Measurements from ENCODE around the gene IRF3. TPM values are rescaled to one million over a fixed set of nuclear protein-coding genes. Genes with fewer than 3 reads are reported as not detected.

The IRF3 gene
- total RNA-seq, 1 experiment from 2014 or later: 81.7 TPM

GRCh38 chr19:49687150-49687549 lies 21.5 kb upstream of the IRF3 start:
- no peak for DNase-seq (ENCODE audit: low spot score)
- Histone ChIP-seq H3K9me3 (ENCODE audit: low read depth, low read length, poor library complexity, severe bottlenecking) (no peaks in the 10 kb centered on the region), H3K4me3 (ENCODE audit: low read depth, low read length, poor library complexity, severe bottlenecking) (no peak overlapping the region), H3K4me1 (ENCODE audit: insufficient read depth, low read length, poor library complexity, severe bottlenecking) (peaks cover 44% of the 10 kb centered on the region), H3K36me3 (ENCODE audit: insufficient read depth, low read length, poor library complexity, severe bottlenecking) (peaks cover 45% of the 10 kb centered on the region), H3K27me3 (replicated peaks; ENCODE audit: insufficient read depth, low read depth, low read length, poor library complexity) (no peaks in the 10 kb centered on the region), H3K27ac (ENCODE audit: low read depth, low read length, poor library complexity, severe bottlenecking) (no peak overlapping the region)
- POLR2A ChIA-PET (ENCODE audit: low non-redundant PET): no interaction called here
- TF ChIP-seq, protein P1, sequence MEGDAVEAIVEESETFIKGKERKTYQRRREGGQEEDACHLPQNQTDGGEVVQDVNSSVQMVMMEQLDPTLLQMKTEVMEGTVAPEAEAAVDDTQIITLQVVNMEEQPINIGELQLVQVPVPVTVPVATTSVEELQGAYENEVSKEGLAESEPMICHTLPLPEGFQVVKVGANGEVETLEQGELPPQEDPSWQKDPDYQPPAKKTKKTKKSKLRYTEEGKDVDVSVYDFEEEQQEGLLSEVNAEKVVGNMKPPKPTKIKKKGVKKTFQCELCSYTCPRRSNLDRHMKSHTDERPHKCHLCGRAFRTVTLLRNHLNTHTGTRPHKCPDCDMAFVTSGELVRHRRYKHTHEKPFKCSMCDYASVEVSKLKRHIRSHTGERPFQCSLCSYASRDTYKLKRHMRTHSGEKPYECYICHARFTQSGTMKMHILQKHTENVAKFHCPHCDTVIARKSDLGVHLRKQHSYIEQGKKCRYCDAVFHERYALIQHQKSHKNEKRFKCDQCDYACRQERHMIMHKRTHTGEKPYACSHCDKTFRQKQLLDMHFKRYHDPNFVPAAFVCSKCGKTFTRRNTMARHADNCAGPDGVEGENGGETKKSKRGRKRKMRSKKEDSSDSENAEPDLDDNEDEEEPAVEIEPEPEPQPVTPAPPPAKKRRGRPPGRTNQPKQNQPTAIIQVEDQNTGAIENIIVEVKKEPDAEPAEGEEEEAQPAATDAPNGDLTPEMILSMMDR (conservative IDR thresholded peaks at IDR 0.05; ENCODE audit: low read depth, low read length): no peak
- no peak for TF ChIP-seq EZH2 (IDR thresholded peaks at IDR 0.05; ENCODE audit: borderline replicate concordance, low read depth, low read length, poor library complexity, severe bottlenecking)
- CTCF ChIA-PET: interaction anchor here (0.6 kb wide), 1 partner anchor 77 kb away, joined by 3 read pairs; no protein-coding TSS in a partner anchor
- BruUV-seq (replicated peaks): no TSS peak
- intact Hi-C loops (cut with micrococcal nuclease; ENCODE audit: unreplicated experiment): no loop called here

GRCh38 chr19:49686503-49687088 lies 20.9 kb upstream of the IRF3 start:
- intact Hi-C loops (cut with micrococcal nuclease; ENCODE audit: unreplicated experiment): no loop called here
- TF ChIP-seq, protein P1 (conservative IDR thresholded peaks at IDR 0.05; ENCODE audit: low read depth, low read length): no peak
- TF ChIP-seq EZH2 (IDR thresholded peaks at IDR 0.05; ENCODE audit: borderline replicate concordance, low read depth, low read length, poor library complexity, severe bottlenecking): no peak
- peaks cover 51% of the 10 kb centered on the region for H3K36me3 ChIP-seq (ENCODE audit: insufficient read depth, low read length, poor library complexity, severe bottlenecking)
- H3K4me3 ChIP-seq (ENCODE audit: low read depth, low read length, poor library complexity, severe bottlenecking): no peak overlapping the region
- CTCF ChIA-PET: interaction anchor here (0.6 kb wide), 1 partner anchor 77 kb away, joined by 3 read pairs; no protein-coding TSS in a partner anchor
- H3K4me1 ChIP-seq (ENCODE audit: insufficient read depth, low read length, poor library complexity, severe bottlenecking): peaks cover 42% of the 10 kb centered on the region
- BruUV-seq (replicated peaks): no TSS peak
- no peaks in the 10 kb centered on the region for H3K27me3 ChIP-seq (replicated peaks; ENCODE audit: insufficient read depth, low read depth, low read length, poor library complexity)
- no peak for DNase-seq (ENCODE audit: low spot score)
- H3K27ac ChIP-seq (ENCODE audit: low read depth, low read length, poor library complexity, severe bottlenecking): no peak overlapping the region
- no peaks in the 10 kb centered on the region for H3K9me3 ChIP-seq (ENCODE audit: low read depth, low read length, poor library complexity, severe bottlenecking)
- POLR2A ChIA-PET (ENCODE audit: low non-redundant PET): no interaction called here

DNA sequence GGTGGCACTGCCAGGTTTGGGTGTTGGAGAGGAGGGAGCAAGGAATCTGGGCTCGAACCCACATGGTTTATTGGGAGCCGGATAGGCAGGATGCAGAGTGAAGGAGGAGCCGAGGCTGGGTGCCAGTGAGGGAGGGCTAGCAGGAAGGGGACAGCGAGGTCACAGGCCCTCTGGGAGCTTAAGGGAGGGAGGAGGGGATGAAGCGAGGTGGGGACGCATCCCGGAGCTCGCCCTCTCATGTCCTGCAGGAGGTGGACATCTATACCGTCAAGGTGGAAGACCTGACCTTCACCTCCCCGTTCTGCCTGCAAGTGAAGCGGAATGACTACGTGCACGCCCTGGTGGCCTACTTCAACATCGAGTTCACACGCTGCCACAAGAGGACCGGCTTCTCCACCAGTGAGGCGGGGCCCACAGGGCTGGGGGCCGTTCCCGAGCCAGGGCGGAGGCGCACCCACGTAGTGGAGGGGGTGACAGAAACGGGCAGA lies 20.2 kb upstream of the IRF3 start:
- no peak for DNase-seq (ENCODE audit: low spot score)
- Histone ChIP-seq H3K4me1 (ENCODE audit: insufficient read depth, low read length, poor library complexity, severe bottlenecking) (peaks cover 40% of the 10 kb centered on the region), H3K36me3 (ENCODE audit: insufficient read depth, low read length, poor library complexity, severe bottlenecking) (peaks cover 57% of the 10 kb centered on the region), H3K9me3 (ENCODE audit: low read depth, low read length, poor library complexity, severe bottlenecking) (no peaks in the 10 kb centered on the region), H3K27ac (ENCODE audit: low read depth, low read length, poor library complexity, severe bottlenecking) (no peak overlapping the region), H3K4me3 (ENCODE audit: low read depth, low read length, poor library complexity, severe bottlenecking) (no peak overlapping the region), H3K27me3 (replicated peaks; ENCODE audit: insufficient read depth, low read depth, low read length, poor library complexity) (no peaks in the 10 kb centered on the region)
- BruUV-seq (replicated peaks): no TSS peak
- intact Hi-C loops (cut with micrococcal nuclease; ENCODE audit: unreplicated experiment): no loop called here
- ChIA-PET CTCF (interaction anchor here (0.6 kb wide), 1 partner anchor 87 kb away, joined by 3 read pairs; no protein-coding TSS in a partner anchor), POLR2A (ENCODE audit: low non-redundant PET) (no interaction called here)
- TF ChIP-seq, protein P1 (conservative IDR thresholded peaks at IDR 0.05; ENCODE audit: low read depth, low read length): no peak
- no peak for TF ChIP-seq EZH2 (IDR thresholded peaks at IDR 0.05; ENCODE audit: borderline replicate concordance, low read depth, low read length, poor library complexity, severe bottlenecking)

Data from A673 (cell line).